ENCODE measurements around the gene EPB41L5. TPM values are rescaled to one million over a fixed set of nuclear protein-coding genes. Genes with fewer than 3 reads are reported as not detected.

The EPB41L5 gene
- total and polyA plus RNA-seq, 2 donors (not counting 3 experiments of a cell fraction or from before 2014, with no cell fraction given): 8.4 to 13.6 TPM

- no peaks in the 10 kb centered on the region for H3K9me3 ChIP-seq (replicated peaks; ENCODE audit: control insufficient read depth, insufficient read depth, low read length)
- CTCF ChIA-PET: interaction anchor here (0.7 to 4.1 kb wide), 10 partner anchors 14 to 408 kb away, joined by 3 to 255 read pairs (median 6); no protein-coding TSS in a partner anchor
Observed at GRCh38 chr2:120110507-120110906, 97.6 kb downstream of the EPB41L5 start.

More at GRCh38 chr2:120110507-120110906, 97.6 kb downstream of the EPB41L5 start:
- Histone ChIP-seq H4K20me1 (replicated peaks; ENCODE audit: control insufficient read depth, extremely low read depth, insufficient read depth, low read length) (no peaks in the 10 kb centered on the region), H3K4me1 (ENCODE audit: control insufficient read depth, extremely low read depth, insufficient read depth, low read length) (peaks cover 26% of the 10 kb centered on the region), H3K9ac (replicated peaks; ENCODE audit: extremely low read depth, insufficient read depth, low read length) (no peak overlapping the region), H3K79me2 (ENCODE audit: control insufficient read depth, insufficient read depth, low read length) (no peaks in the 10 kb centered on the region), H3K9me1 (replicated peaks; ENCODE audit: control insufficient read depth, extremely low read depth, insufficient read depth, low read length) (no peaks in the 10 kb centered on the region), H3K27me3 (ENCODE audit: control insufficient read depth in 2 of 2, insufficient read depth in 2 of 2, low read length in 2 of 2) (no peaks in the 10 kb centered on the region), H3K27ac (ENCODE audit: insufficient read depth, low read depth, low read length) (no peak overlapping the region), H3K4me3 (replicated peaks in 1 of 3; ENCODE audit: insufficient read depth in 1 of 3, low read depth in 1 of 3, low read length in 3 of 3) (no peak overlapping the region), H3K36me3 (ENCODE audit: control insufficient read depth in 2 of 2, extremely low read depth in 1 of 2, insufficient read depth in 2 of 2, low read length in 2 of 2) (no peaks in the 10 kb centered on the region), H3K4me2 (ENCODE audit: insufficient read depth, low read length) (no peak overlapping the region), H2AFZ (ENCODE audit: low read depth, low read length) (no peak overlapping the region)
- no TSS peak for BruUV-seq (replicated peaks)
- FAIRE-seq: no peak
- POLR2A ChIA-PET: no interaction called here
- DNase-seq (ENCODE audit: low read depth, low spot score): no peak
- intact Hi-C loops (cut with micrococcal nuclease) (loop anchor here (2.0 kb wide), 1 partner anchor 570 kb away; no protein-coding TSS in a partner anchor), dilution Hi-C loops (cut with MboI; ENCODE audit: extremely low pct_ligation_motif_present, low sequenced_read_pairs) (no loop called here)
- no peak for TF ChIP-seq JUN (IDR thresholded peaks at IDR 0.05; ENCODE audit: borderline replicate concordance, insufficient read depth, insufficient read length, low read depth)
- TF ChIP-seq POLR2A (IDR thresholded peaks at IDR 0.05; ENCODE audit: low read depth, low read length): no peak
- no peak for TF ChIP-seq MYC (IDR thresholded peaks at IDR 0.05; ENCODE audit: low read depth, low read length)
- no peak for TF ChIP-seq MAX (IDR thresholded peaks at IDR 0.05; ENCODE audit: insufficient read depth, insufficient read length)
- TF ChIP-seq FOS (IDR thresholded peaks at IDR 0.05; ENCODE audit: borderline replicate concordance, insufficient read depth, low read length): no peak
- no peak for TF ChIP-seq GATA2 (IDR thresholded peaks at IDR 0.05; ENCODE audit: insufficient read depth, insufficient read length, low read depth, low read length)
- TF ChIP-seq POLR2AphosphoS5 (IDR thresholded peaks at IDR 0.05; ENCODE audit: insufficient read depth, low read depth, low read length): no peak
- TF ChIP-seq EZH2 (IDR thresholded peaks at IDR 0.05; ENCODE audit: borderline replicate concordance, low read depth, low read length, severe bottlenecking): no peak
- TF ChIP-seq, protein P1, sequence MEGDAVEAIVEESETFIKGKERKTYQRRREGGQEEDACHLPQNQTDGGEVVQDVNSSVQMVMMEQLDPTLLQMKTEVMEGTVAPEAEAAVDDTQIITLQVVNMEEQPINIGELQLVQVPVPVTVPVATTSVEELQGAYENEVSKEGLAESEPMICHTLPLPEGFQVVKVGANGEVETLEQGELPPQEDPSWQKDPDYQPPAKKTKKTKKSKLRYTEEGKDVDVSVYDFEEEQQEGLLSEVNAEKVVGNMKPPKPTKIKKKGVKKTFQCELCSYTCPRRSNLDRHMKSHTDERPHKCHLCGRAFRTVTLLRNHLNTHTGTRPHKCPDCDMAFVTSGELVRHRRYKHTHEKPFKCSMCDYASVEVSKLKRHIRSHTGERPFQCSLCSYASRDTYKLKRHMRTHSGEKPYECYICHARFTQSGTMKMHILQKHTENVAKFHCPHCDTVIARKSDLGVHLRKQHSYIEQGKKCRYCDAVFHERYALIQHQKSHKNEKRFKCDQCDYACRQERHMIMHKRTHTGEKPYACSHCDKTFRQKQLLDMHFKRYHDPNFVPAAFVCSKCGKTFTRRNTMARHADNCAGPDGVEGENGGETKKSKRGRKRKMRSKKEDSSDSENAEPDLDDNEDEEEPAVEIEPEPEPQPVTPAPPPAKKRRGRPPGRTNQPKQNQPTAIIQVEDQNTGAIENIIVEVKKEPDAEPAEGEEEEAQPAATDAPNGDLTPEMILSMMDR (IDR thresholded peaks at IDR 0.05; ENCODE audit: extremely low read depth in 1 of 2, insufficient read depth in 1 of 2, low read depth in 1 of 2, low read length in 2 of 2): no peak
